HG02840 (cell line): ENCODE data around the gene CDH23.
A peak's percentile ranks its signal among the peaks of the same experiment; 100 is the strongest.

Experiments used
- ATAC-seq: cut with Tn5 transposase; IDR thresholded peaks from one replicate; pipeline ENCODE4 v1.9.1; 2021; ENCODE audit warnings: mild to moderate bottlenecking, moderate library complexity, moderate number of reproducible peaks; ENCODE audit not compliant: unreplicated experiment, low FRiP score

The CDH23 gene

GRCh38 chr10:71743866-71744265 lies 347.1 kb downstream of the CDH23 start:
- ATAC-seq, result no peak

- no peak for ATAC-seq
Observed at GRCh38 chr10:71744897-71745663, 348.4 kb downstream of the CDH23 start.

GRCh38 chr10:71745664-71746250 lies 349.0 kb downstream of the CDH23 start:
- no peak for ATAC-seq

GRCh38 chr10:71746344-71747037 lies 349.8 kb downstream of the CDH23 start:
- ATAC-seq, result no peak

- ATAC-seq, result no peak
Observed at GRCh38 chr10:71747039-71747531, 350.4 kb downstream of the CDH23 start.

- no peak for ATAC-seq
Observed at GRCh38 chr10:71747551-71748523, 351.1 kb downstream of the CDH23 start.

GRCh38 chr10:71748671-71749191 lies 352.0 kb downstream of the CDH23 start:
- ATAC-seq, result peak; percentile 55

GRCh38 chr10:71749396-71749795 lies 352.7 kb downstream of the CDH23 start:
- ATAC-seq, result no peak

- ATAC-seq, result no peak
Observed at GRCh38 chr10:71750124-71750841, 353.6 kb downstream of the CDH23 start.

GRCh38 chr10:71750986-71751385 lies 354.3 kb downstream of the CDH23 start:
- ATAC-seq, result no peak

- no peak for ATAC-seq
Observed at GRCh38 chr10:71751515-71752224, 354.9 kb downstream of the CDH23 start.

GRCh38 chr10:71752391-71753090 lies 355.8 kb downstream of the CDH23 start:
- ATAC-seq, result no peak

GRCh38 chr10:71753091-71753959 lies 356.6 kb downstream of the CDH23 start:
- no peak for ATAC-seq

- no peak for ATAC-seq
Observed at GRCh38 chr10:71753960-71754505, 357.3 kb downstream of the CDH23 start.

- no peak for ATAC-seq
Observed at GRCh38 chr10:71754562-71754961, 357.8 kb downstream of the CDH23 start.

- no peak for ATAC-seq
Observed at GRCh38 chr10:71755179-71755879, 358.6 kb downstream of the CDH23 start.
